Stimulated activated CD8-positive, alpha-beta memory T cell treated with anti-CD3 and anti-CD28 coated beads, Interleukin-2, amount 100 ng/mL, for 48 hours (primary cell): ENCODE measurements around the gene MAML2.

Source experiments
- DNase-seq, 2 donors: peaks; one replicate each; pipeline ENCODE4 v3.0.0-alpha.2; 2020; ENCODE audit warnings: low read depth in 2 of 2

The MAML2 gene

DNA sequence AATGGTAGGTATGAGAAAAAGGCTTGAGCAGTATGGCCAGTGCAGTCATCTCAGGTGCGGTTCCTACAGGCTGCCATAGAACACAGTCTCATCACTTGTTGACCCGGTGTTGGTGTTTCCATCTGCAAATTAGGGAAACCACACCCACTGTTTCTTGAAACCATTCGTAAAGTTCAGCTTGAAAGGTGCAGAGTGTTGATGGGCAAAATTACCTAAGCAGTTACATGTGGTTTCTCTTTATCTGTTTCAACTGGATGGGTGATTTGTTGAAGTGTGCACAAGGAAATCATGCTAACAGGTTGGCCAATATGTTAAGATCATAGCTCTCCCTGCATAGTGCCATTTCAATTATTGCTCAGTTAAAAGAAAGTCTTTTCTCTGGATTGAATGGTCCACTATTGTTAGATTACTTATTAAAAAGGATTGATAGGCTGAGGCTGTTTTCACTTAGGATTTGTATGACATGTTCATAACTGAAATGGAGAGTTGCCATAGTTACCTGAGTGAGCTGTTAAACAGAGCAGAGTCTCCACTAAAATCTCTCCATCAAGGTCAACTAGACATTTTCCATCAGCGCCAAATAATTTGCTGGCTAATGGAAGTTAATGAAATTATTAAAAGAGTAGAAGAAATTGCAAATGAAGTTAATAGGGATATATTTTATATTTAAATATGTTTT is 215.9 kb downstream of the MAML2 start:
- DNase-seq = no peak

GRCh38 chr11:96125400-96125799 is 217.6 kb downstream of the MAML2 start:
- DNase-seq = no peak

DNA sequence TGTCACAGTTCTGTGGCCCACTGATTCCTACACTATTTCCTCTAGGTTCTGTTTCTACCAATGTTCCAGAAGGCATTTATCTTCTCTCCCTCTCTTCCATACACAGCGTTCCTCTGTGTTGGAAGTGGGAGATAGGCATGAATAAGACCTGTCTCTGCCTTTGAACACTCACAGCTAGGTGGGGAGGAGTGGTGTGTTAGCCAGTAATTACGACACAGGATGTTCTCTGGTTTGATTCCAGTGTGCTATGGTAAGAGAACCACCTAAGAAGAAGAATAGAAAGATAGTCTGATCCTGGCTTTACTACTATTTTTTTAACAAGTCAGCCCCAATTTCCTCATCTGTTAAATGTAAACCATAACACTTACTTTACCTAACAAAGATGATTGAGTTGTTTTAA is 218.8 kb downstream of the MAML2 start:
- DNase-seq = no peak

DNA sequence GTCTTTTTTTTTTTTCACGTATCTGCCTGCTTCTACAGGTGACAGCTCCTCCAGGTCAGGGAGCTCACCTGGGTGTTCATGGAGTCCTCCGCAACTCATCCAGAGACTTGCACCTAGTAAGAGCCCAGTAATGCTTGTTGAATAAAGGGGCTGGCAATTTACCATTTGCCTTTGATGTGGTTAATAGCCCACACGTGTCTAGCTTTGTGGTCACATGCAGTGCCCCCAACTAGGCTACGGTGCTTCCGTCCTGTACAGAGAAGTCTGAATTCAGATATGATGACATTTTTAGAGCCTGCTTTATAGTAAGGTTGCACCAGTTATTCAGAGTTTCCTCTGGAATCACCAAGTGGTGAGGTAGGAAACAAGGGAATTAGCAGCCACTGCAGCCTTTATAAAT is 219.7 kb downstream of the MAML2 start:
- no peak for DNase-seq

GRCh38 chr11:96122601-96123074 is 220.4 kb downstream of the MAML2 start:
- DNase-seq = no peak

DNA sequence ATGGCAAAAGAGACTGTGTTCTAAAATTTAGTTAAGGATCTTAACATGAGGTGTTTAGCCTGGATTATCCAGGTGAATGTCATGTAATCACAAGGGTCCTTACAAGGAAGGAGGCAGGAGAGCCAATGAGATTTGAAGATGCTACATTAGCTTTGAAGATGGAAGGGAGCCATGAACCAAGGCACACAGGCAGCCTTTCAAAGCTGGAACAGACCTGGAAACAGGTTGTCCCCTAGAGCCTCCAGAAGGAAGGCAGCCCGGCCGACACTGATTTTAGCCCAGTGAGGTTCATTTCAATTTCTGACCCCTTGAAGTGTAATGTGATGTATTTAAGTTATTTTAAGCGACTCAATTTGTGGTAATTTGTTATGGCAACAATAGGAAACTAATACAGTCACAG is 223.8 kb downstream of the MAML2 start:
- no peak for DNase-seq

DNA sequence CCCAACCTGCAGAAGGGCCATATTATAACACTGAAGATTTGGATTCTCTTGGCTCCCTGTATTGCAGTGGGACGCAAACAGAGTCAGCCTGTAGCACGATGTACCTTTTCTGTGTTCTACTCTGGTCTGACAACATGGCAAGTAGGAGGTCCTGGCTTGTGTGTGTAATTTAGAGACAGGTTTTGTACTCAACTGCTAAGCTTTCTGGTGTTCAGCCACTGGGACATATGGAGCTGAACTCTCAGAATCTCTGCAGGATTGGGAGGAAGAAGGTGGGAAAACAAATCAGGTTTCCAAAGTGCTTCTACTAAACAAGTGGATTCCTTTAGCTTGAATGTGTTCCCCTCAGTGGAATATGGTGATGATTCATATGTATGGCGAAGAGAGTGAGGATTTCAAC is 226.6 kb downstream of the MAML2 start:
- no peak for DNase-seq

DNA sequence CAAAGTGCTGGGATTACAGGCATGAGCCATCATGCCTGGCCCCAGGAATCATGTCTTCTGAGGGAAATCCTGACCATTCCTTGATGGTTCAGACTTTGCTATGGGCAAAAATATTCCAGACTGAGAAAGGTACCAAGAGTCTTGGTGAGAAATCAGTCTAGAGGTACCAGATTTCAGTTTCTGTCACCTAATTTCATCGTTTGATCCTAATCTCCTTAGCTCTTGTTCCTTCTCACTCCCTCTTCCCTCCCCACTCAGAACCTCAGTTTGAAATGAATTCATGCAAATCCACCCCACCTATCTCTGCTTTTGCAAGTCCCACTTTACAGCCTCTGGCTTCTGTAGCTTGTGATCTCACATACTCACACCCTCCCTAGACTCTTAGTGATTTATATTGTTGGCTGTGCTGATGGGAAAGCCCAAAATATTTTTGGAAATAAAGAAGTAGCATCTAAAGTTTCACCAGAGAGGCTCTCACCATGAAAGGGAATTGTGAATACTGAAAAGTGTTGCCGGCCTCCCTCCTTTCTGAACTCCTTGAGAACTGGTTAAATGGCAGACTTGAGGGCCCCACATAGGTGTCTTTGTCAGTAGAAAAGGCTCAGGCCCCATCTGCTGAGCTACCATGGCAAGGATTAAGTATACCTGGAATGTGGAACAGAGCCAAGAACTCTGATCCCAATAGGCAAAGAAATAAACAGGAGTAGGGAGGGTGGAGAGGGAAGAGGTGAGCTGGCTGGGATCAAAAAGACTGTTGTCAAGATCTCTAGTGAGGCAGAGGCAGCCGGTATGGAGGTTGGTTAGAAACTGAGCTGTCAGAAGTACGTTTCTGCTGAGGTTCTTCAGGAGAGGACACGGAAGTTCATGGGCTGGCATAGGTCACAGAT is 228.6 kb downstream of the MAML2 start:
- DNase-seq = no peak

- DNase-seq = no peak
Measured at GRCh38 chr11:96113193-96113681, 229.8 kb downstream of the MAML2 start.

GRCh38 chr11:96112192-96113128 is 230.5 kb downstream of the MAML2 start:
- DNase-seq = peak in 1 of 2 donors; percentile 8

GRCh38 chr11:96111308-96111707 is 231.7 kb downstream of the MAML2 start:
- DNase-seq = no peak

GRCh38 chr11:96110302-96110701 is 232.7 kb downstream of the MAML2 start:
- no peak for DNase-seq

DNA sequence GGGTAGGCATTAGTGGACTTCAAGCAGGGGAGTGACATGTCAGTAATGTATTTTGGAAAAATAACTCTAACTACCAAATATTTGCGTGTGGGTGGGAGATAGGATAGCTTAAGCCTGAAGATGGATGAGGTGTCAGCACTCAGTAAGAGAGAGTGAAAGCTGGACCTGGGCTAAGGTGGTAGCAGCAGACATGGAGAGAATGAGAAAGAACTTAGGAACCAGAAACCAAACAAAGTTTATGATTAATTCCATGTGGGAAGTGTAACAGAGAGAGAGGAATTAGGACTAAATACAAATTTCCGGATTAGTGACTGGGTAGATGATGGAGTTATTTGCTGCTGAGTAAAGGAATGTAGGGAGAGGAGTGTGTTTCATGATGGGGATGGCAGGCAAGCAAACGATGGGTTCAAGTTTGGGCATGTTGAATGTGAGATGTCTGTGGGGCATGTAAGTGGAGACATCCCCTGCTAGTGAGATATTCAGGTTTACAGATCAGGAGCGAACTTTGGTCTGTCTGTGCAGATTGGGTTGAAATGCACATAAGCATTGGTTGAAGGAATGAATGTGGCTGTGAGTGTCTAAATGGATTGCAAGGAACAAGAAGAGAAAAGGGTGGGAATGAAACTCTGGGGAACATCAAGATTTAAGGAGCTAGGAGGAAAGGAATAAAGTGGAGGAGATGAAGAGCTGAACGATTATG is 233.5 kb downstream of the MAML2 start:
- DNase-seq = no peak

DNA sequence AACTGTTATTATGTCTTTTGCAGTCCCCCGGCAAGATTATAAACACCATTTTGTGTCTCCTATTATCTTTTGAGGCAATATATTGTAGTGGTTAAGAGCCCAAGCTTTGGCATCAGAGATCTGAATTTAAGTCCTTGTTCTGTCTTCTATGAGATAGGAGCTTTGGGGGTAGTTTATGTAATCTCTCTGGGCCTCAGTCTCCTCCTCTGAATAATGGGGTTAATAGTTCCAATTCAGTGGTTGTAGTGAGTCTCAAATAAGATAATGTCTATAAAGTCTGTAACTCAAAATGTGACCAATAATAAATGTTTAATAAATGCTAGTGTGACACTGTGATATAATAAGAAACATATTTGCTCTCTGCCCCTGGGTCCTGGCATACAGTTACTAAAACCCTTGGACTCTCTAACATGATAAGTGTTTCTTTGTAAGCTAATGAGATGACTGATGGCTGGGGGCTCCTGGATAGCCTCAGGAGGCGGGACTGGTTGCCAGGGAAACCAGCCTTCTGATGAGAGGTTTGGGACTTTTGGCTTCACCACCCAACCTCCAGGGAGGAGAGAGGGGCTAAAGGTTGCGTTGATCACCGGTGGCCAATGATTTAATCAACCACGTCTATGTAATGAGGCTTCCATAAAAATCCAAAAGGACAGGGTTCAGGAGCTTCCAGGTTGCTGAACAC is 235.7 kb downstream of the MAML2 start:
- DNase-seq = no peak

DNA sequence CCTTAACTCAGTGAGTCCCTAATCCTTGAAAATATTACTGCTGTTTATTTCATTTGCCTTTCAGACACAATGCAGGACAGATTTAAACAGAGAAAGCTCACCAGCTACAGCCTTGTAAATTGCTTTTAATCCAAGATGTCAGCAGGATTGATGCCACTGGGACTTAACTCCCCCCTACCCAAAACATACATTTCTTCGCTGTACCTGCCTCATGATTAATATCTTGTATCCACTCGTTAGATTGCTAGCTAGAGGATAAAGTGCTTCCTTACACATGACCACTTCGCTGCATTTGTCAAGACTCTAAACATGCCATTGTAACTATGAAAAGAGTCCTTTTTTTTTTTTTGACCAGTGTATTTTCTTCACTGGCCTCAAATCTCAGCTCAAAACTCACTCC is 236.3 kb downstream of the MAML2 start:
- no peak for DNase-seq

DNA sequence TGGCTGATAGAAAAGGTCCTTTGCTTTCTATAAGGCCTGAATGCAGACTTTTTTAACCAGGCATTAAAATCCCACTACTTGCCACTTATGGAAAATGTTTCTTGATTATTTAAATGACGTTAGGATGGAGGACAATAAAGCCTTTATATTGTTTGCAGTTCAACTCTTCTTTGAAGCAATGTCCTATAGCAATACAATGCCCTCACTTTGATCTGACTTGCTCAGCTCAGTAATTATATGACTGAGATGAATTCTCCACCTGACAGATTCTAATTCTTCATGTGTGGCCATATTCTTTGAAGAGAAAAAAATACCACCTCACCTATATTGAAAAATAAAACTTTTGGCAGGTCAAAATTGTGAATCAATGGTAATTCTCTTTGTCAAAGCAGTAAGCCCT is 237.1 kb downstream of the MAML2 start:
- no peak for DNase-seq

DNA sequence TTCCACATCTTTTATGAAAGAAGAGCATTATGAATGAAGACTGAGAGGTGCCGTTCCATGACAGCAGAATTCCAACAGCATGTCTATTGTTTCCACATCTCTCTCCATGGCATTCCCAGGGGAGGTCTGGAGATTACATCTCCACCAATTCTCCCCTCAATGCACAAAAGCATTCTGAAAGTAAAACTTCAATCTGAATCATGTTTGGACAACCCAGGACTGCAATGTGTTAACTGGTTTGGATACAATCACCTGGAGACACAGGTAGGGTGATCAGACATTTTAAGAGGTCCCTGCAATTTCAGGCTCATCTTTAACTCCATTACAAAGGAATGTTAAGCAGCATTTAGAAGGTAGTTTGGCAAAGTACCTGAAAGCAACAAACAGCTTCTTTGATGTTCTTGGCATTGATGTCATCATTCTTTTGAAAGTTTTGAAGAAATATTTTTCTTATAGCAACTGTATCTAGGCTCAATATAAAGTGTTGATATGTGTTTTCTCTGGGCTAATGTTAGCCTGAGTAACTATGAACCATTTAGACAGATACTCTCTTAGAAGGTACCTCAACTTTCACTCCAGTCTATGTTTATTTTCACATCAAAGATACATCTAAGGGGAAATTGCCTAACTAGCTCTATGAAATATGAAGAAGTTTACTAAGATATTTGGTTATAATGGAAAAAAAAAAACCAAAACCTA is 237.6 kb downstream of the MAML2 start:
- DNase-seq = no peak

- no peak for DNase-seq
Measured at GRCh38 chr11:96104496-96104895, 238.5 kb downstream of the MAML2 start.

- no peak for DNase-seq
Measured at GRCh38 chr11:96103721-96104120, 239.3 kb downstream of the MAML2 start.

DNA sequence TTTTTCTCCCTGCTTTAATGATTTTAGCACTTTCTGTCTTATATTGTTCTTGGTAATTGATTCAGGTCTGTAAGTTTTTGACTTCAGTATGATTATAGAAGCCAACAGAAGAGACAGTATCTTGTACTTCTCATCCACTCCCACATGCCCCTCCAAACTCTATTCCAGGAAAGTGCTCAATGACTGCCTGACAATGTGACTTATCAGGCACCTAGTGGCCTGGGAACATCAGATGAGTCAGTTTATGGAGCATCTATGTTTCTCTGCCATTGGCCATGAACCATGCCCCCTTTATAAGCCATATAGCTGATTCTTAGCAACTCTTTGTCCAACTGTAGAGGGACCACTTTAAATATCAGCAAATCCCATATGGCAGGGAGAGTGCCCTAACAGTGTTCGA is 239.9 kb downstream of the MAML2 start:
- DNase-seq = no peak
